Right lobe of liver (tissue), 6 donors: ENCODE results near the gene TECPR2. TPM values are rescaled to one million over a fixed set of nuclear protein-coding genes. Genes with fewer than 3 reads are reported as not detected.

ENCODE experiments used
- ATAC-seq, 4 donors: fragments of 200-7000 bp; cut with Tn5 transposase; one replicate each; pipeline ENCODE4 v1.9.1; 2020; ENCODE audit warnings: mild to moderate bottlenecking in 4 of 4, moderate library complexity in 4 of 4
- DNase-seq, 3 donors: peaks; one replicate each; pipeline ENCODE4 v3.0.0-alpha.2; 2020
- H3K27ac ChIP-seq, 3 donors: fragments of 200-600 bp; one replicate each; pipeline ENCODE4 v1.8.0; 2022
- H3K27me3 ChIP-seq, 2 donors: fragments of 200-600 bp; one replicate each; pipeline ENCODE4 v1.8.0; 2022
- H3K36me3 ChIP-seq, 4 donors: fragments of 200-600 bp; sonication (generic) in 1 of 4; one replicate each; pipeline versions ENCODE4 v1.5.1 to v1.8.0; 2017 to 2022; ENCODE audit warnings: control low read depth in 1 of 4
- H3K4me1 ChIP-seq, 4 donors: fragments of 200-600 bp; sonication (generic) in 1 of 4; one replicate each; pipeline versions ENCODE4 v1.5.1 to v1.8.0; 2017 to 2022; ENCODE audit warnings: control low read depth in 1 of 4
- H3K4me3 ChIP-seq, 3 donors: fragments of 200-600 bp; one replicate each; pipeline ENCODE4 v1.8.0; 2022
- H3K9me3 ChIP-seq, 4 donors: fragments of 200-600 bp; sonication (generic) in 1 of 4; one replicate each; pipeline versions ENCODE4 v1.5.1 to v1.8.0; 2017 to 2022; ENCODE audit warnings: control low read depth in 1 of 4
- POLR2A ChIP-seq: fragments of 450-650 bp; IDR thresholded peaks from one replicate; pipeline ENCODE4 v1.6.1; 2017; ENCODE audit warnings: antibody characterized with exemption, mild to moderate bottlenecking
- WGBS: methylation state at CpG from one replicate; pipeline ENCODE4 v1.1.6; 2018; ENCODE audit warnings: low coverage, low lambda C conversion rate; ENCODE audit not compliant: insufficient coverage; ENCODE audit errors: missing lambda C conversion rate; 5-methylcytosine and 5-hydroxymethylcytosine counted together
- intact Hi-C, 2 donors: fragments of 100-400 bp; cut with DNase I; formaldehyde crosslinking; loops; one replicate each; pipeline versions ENCODE4 v1.11.2 to v1.14.1; 2022
- total RNA-seq, 6 experiments: library from RNA; depleted of rRNA in 2 of 6; stranded (reverse); fragments of >200 nt in 2 of 6; fragmentation: NEBNext Ultra II Directional in 3 of 6; extraction: Animal tissue kit (Norgen Biotek cat#: 25700) in 3 of 6; gene quantifications; one replicate each; pipeline versions ENCODE4 v1.1.0 to v1.2.4, GENCODE V29; 2016 to 2023
- TF ChIP-seq, protein P1 (sequence below), 4 donors: fragments of 200-600 bp in 3 of 4; fragments of 450-650 bp in 1 of 4; IDR thresholded peaks; one replicate each; pipeline versions ENCODE4 v1.5.1 to v1.8.0; 2016 to 2022; ENCODE audit warnings: antibody characterized with exemption in 4 of 4, mild to moderate bottlenecking in 2 of 4
- donor health status: DM: no; HTN: yes; CAD: no.
- donor health status: DM: no; HTN: no; CAD: no.
- donor health status: DM: no; HTN: no; CAD: no.
- donor health status: DM: no; HTN: yes; CAD: no.
- donor health status: DM: no; HTN: yes; CAD: no.

Gene TECPR2
- total RNA-seq, 6 experiments from 2014 or later: 5.5 to 10.5 (median 9.4) TPM

DNA sequence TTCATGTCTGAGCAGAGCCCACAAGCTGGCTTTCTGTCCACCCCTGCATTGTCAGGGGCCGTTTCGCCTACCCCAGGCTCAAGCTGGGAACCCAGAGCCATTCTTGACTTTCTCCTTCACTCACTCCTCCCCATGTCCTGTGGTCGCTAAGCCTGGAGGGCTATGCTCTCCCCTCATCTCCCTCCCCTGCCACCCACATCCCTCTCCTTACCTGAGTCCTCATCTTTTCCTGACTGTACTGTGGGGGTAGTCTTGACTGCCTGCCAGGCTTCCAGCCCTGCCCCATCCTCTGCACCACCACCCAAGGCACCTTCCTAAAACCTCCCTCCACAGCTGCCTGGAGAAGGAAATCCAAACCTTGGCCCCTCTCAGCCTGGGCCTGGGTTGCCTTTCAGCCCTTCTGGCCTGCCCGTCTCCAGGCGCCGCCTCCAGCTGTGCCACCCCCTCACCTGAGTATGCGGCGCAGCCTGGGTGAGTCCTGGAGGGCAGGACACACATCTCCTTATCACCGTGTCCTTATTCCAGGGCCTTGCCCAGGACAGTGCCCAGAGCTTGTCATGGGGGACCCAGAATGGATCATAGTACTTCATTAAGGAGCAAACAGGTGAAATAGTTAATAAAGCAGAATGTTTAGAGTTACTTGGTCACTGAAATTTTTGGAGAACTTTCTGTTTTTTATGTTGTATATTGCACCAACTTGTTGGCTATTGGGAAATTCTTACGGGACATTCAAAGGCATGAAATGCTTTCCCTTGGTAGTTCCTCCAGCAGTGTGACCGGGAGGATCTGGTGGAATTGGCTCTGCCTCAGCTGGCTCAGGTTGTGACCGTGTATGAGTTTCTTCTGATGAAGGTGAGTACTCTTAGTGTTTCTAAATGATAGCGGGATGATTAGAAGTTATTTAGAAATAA, 28.7 kb upstream of the TECPR2 start:
- Histone ChIP-seq H3K27ac (no peak overlapping the region), H3K4me3 (no peak overlapping the region), H3K36me3 (peaks cover 0 to 11% (median under 1%) of the 10 kb centered on the region in 4 donors), H3K4me1 (no peaks in the 10 kb centered on the region), H3K27me3 (no peaks in the 10 kb centered on the region), H3K9me3 (no peaks in the 10 kb centered on the region)
- TF ChIP-seq, protein P1, sequence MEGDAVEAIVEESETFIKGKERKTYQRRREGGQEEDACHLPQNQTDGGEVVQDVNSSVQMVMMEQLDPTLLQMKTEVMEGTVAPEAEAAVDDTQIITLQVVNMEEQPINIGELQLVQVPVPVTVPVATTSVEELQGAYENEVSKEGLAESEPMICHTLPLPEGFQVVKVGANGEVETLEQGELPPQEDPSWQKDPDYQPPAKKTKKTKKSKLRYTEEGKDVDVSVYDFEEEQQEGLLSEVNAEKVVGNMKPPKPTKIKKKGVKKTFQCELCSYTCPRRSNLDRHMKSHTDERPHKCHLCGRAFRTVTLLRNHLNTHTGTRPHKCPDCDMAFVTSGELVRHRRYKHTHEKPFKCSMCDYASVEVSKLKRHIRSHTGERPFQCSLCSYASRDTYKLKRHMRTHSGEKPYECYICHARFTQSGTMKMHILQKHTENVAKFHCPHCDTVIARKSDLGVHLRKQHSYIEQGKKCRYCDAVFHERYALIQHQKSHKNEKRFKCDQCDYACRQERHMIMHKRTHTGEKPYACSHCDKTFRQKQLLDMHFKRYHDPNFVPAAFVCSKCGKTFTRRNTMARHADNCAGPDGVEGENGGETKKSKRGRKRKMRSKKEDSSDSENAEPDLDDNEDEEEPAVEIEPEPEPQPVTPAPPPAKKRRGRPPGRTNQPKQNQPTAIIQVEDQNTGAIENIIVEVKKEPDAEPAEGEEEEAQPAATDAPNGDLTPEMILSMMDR (IDR thresholded peaks at IDR 0.05): no peak
- TF ChIP-seq POLR2A: no peak
- intact Hi-C loops: no loop called here
- DNase-seq (no peak), ATAC-seq (no peak)
- 90% methylated on average over 8 of the region's 13 CpGs for WGBS

DNA sequence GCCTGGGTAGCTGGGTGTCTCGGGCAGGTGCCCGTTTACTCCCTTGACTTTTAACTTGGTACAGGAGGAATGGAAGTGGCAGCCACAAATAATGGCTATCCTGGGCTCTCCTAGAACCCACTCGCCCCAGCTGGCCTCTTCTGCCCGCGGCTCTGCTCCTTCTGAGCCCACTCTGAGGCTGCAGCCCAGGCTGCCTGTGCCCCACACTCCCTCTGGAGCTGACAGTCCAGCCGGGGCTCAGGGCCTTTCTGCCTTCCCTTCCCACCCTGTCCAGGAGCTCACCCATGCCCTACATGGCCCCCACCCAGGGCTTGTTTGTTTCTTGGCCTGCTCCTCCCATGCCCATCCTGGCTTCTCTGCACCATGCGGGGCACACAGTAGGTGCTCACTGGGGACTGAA, 27.6 kb upstream of the TECPR2 start:
- no peak for TF ChIP-seq POLR2A
- TF ChIP-seq, protein P1 (IDR thresholded peaks at IDR 0.05): no peak
- Histone ChIP-seq H3K4me1 (no peaks in the 10 kb centered on the region), H3K9me3 (no peaks in the 10 kb centered on the region), H3K27ac (no peak overlapping the region), H3K27me3 (no peaks in the 10 kb centered on the region), H3K36me3 (peaks cover 0 to 14% (median 3%) of the 10 kb centered on the region in 4 donors), H3K4me3 (no peak overlapping the region)
- peak in 1 of 4 donors; percentile 12 for ATAC-seq
- no peak for DNase-seq
- 89% methylated on average over 1 of the region's 7 CpGs for WGBS
- intact Hi-C loops: no loop called here

DNA sequence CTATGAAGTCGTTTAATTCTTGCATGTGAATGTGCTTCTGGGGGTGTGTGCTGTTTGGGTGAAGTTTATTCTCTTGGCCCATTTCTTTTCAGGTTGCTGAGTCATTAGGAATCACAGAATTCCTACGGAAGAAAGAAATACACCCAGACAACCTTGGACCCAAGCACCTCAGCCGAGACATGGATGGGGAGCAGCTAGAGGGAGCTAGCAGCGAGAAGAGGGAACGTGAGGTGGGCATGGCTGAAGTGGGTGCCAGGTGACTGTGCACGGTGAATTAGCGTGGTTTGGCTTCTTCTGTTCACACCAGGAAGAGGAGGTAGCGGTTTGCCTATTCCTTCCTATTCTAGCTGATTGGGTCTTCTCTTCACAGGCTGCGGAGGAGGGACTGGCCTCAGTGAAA, 24.0 kb upstream of the TECPR2 start:
- ATAC-seq (no peak), DNase-seq (no peak)
- no peak overlapping the region for H3K27ac ChIP-seq

DNA sequence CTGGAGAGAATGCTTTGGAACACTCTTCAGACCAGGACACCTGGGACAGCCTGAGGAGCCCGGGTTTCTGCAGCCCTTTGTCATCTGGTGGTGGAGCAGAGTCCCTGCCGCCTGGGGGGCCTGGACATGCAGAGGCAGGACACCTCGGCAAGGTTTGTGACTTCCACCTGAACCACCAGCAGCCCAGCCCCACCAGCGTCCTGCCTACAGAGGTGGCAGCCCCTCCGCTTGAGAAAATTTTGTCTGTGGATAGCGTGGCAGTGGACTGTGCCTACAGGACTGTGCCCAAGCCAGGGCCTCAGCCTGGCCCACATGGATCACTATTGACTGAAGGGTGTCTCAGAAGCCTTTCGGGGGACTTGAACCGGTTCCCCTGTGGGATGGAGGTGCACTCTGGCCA, 21.2 kb upstream of the TECPR2 start:
- WGBS: no CpG with 5 or more reads among the region's 8 CpGs
- peaks cover 0 to 27% (median 9%) of the 10 kb centered on the region in 4 donors for H3K36me3 ChIP-seq
- DNase-seq: no peak
- no peak overlapping the region for H3K4me3 ChIP-seq
- no peaks in the 10 kb centered on the region for H3K27me3 ChIP-seq
- intact Hi-C loops: no loop called here
- TF ChIP-seq, protein P1 (IDR thresholded peaks at IDR 0.05): no peak
- TF ChIP-seq POLR2A: no peak
- no peaks in the 10 kb centered on the region for H3K9me3 ChIP-seq
- peak in 1 of 4 donors; percentile 6 for ATAC-seq
- H3K4me1 ChIP-seq: no peaks in the 10 kb centered on the region
- no peak overlapping the region for H3K27ac ChIP-seq

More for the DNA sequence above, 24.0 kb upstream of the TECPR2 start:
- H3K4me1 ChIP-seq: no peaks in the 10 kb centered on the region
- WGBS: 96% methylated on average over 5 of the region's 9 CpGs
- no peaks in the 10 kb centered on the region for H3K27me3 ChIP-seq
- intact Hi-C loops: no loop called here
- no peaks in the 10 kb centered on the region for H3K9me3 ChIP-seq
- TF ChIP-seq, protein P1 (IDR thresholded peaks at IDR 0.05): no peak
- TF ChIP-seq POLR2A: no peak
- peaks cover 0 to 18% (median 3%) of the 10 kb centered on the region in 4 donors for H3K36me3 ChIP-seq
- H3K4me3 ChIP-seq: no peak overlapping the region
